HCT116 (cell line): Measurements from ENCODE around the gene POP4. TPM values are rescaled to one million over a fixed set of nuclear protein-coding genes. Genes with fewer than 3 reads are reported as not detected.

Source experiments
- ATAC-seq: fragments of 200-7000 bp; cut with Tn5 transposase; 2 replicates; pipeline ENCODE4 v1.9.1; 2020; ENCODE audit warnings: mild to moderate bottlenecking, moderate library complexity
- BruUV-seq: library from RNA; stranded (reverse); fragments of 400-500 nt; replicated peaks from 2 replicates; lab custom pipeline; 2021; lab: Mats Ljungman, UMichigan
- CTCF ChIA-PET: fragments of 300-600 bp; sonication (Branson Sonifier 250); formaldehyde crosslinking; loops from one replicate; lab custom pipeline; 2021; ENCODE audit warnings: antibody characterized with exemption; lab: Charles Lee
- POLR2A ChIA-PET: fragments of 300-600, 350-600 bp; sonication (Branson Sonifier 250); formaldehyde crosslinking; loops from one replicate; lab custom pipeline; 2021; ENCODE audit warnings: antibody characterized with exemption; lab: Charles Lee
- RAD21 ChIA-PET, 2 experiments: fragments of 300-600 bp; sonication (Branson Sonifier 250); formaldehyde crosslinking; loops; one replicate each; lab custom pipeline; 2023; ENCODE audit warnings: low total read pairs in 2 of 2; ENCODE audit not compliant: uncharacterized antibody in 2 of 2, unreplicated experiment in 2 of 2, low non-redundant PET in 1 of 2; lab: Charles Lee
- DNase-seq: peaks from one replicate; pipeline ENCODE4 v3.0.0-alpha.2; 2010; ENCODE audit warnings: low read depth, low spot score
- H2AFZ ChIP-seq: fragments of 200-600 bp; shearing (Covaris generic), sonication (generic); 2 replicates; pipeline ENCODE4 v1.6.1; 2017; ENCODE audit warnings: low read depth, mixed run types, mixed read lengths, antibody characterized with exemption, low read length; ENCODE audit not compliant: poor library complexity, severe bottlenecking
- H3K27ac ChIP-seq: 2 replicates; pipeline ENCODE4 v1.5.1; 2012; ENCODE audit warnings: low read depth, low read length
- H3K27me3 ChIP-seq: fragments of 200-600 bp; sonication (generic); 2 replicates; pipeline ENCODE4 v1.6.1; 2016; ENCODE audit warnings: mixed run types, low read length, mixed read lengths; ENCODE audit not compliant: insufficient read depth
- H3K36me3 ChIP-seq, 2 experiments: fragments of 200-500 bp in 1 of 2; fragments of 200-600 bp in 1 of 2; sonication (Bioruptor generic) in 1 of 2; sonication (generic) in 1 of 2; 2 replicates each; pipeline versions ENCODE4 v1.5.1 to v1.6.1; 2014 to 2016; ENCODE audit warnings: low read length in 2 of 2, inconsistent platforms in 1 of 2, mixed read lengths in 1 of 2, mixed run types in 1 of 2; ENCODE audit not compliant: insufficient read depth in 2 of 2, control insufficient read depth in 1 of 2
- H3K4me1 ChIP-seq, 2 experiments: fragments of 200-600 bp in 1 of 2; sonication (generic) in 1 of 2; 2 replicates each; pipeline versions ENCODE4 v1.5.1 to v1.6.1; 2012 to 2017; ENCODE audit warnings: low read length in 2 of 2, inconsistent platforms in 1 of 2, mild to moderate bottlenecking in 1 of 2, mixed read lengths in 1 of 2, mixed run types in 1 of 2, moderate library complexity in 1 of 2; ENCODE audit not compliant: insufficient read depth in 2 of 2, control insufficient read depth in 1 of 2
- H3K4me2 ChIP-seq: fragments of 200-600 bp; sonication (generic); 2 replicates; pipeline ENCODE4 v1.6.1; 2017; ENCODE audit warnings: mixed run types, low read length, mixed read lengths
- H3K4me3 ChIP-seq, 2 experiments: fragments of 200-600 bp in 1 of 2; sonication (generic) in 1 of 2; replicated peaks in 1 of 2; 2 replicates each; pipeline ENCODE4 v1.5.1; 2011 to 2016; ENCODE audit warnings: low read length in 2 of 2, control low read depth in 1 of 2, low read depth in 1 of 2, mild to moderate bottlenecking in 1 of 2, mixed read lengths in 1 of 2, mixed run types in 1 of 2
- H3K79me2 ChIP-seq: fragments of 200-600 bp; sonication (generic); 2 replicates; pipeline ENCODE4 v1.6.1; 2017; ENCODE audit warnings: mild to moderate bottlenecking, mixed run types, low read length, moderate library complexity, mixed read lengths; ENCODE audit not compliant: insufficient read depth
- H3K9ac ChIP-seq: fragments of 200-600 bp; sonication (generic); 2 replicates; pipeline ENCODE4 v1.6.1; 2016; ENCODE audit warnings: low read length, mixed read lengths
- H3K9me2 ChIP-seq: fragments of 200-600 bp; sonication (generic), shearing (Covaris generic); 2 replicates; pipeline ENCODE4 v1.6.1; 2017; ENCODE audit warnings: mixed run types, mild to moderate bottlenecking, moderate library complexity; ENCODE audit not compliant: insufficient read depth
- H3K9me3 ChIP-seq, 2 experiments: fragments of 200-500 bp in 1 of 2; fragments of 200-600 bp in 1 of 2; sonication (Bioruptor generic) in 1 of 2; sonication (generic) in 1 of 2; 2 replicates each; pipeline ENCODE4 v1.6.1; 2014 to 2017; ENCODE audit warnings: low read length in 2 of 2, mixed read lengths in 2 of 2, inconsistent platforms in 1 of 2, low read depth in 1 of 2, mild to moderate bottlenecking in 1 of 2, mixed run types in 1 of 2, moderate library complexity in 1 of 2; ENCODE audit not compliant: control insufficient read depth in 1 of 2, insufficient read depth in 1 of 2
- H4K20me1 ChIP-seq: fragments of 200-600 bp; sonication (generic), shearing (Covaris generic); 2 replicates; pipeline ENCODE4 v1.6.1; 2017; ENCODE audit warnings: mixed run types, mild to moderate bottlenecking, moderate library complexity; ENCODE audit not compliant: insufficient read depth
- FOSL1 ChIP-seq: IDR thresholded peaks from 2 replicates; pipeline ENCODE4 v1.6.1; 2012; ENCODE audit warnings: low read depth
- JUND ChIP-seq: IDR thresholded peaks from 2 replicates; pipeline ENCODE4 v1.6.1; 2012
- MAX ChIP-seq: IDR thresholded peaks from 2 replicates; pipeline ENCODE4 v1.6.1; 2012
- POLR2AphosphoS5 ChIP-seq: IDR thresholded peaks from 2 replicates; pipeline ENCODE4 v1.6.1; 2011; ENCODE audit warnings: mild to moderate bottlenecking, low read depth, low read length, moderate library complexity
- RAD21 ChIP-seq: IDR thresholded peaks from 2 replicates; pipeline ENCODE4 v1.6.1; 2012; ENCODE audit warnings: low read depth, mild to moderate bottlenecking
- SP1 ChIP-seq: IDR thresholded peaks from 2 replicates; pipeline ENCODE4 v1.6.1; 2012; ENCODE audit warnings: low read depth
- YY1 ChIP-seq: IDR thresholded peaks from 2 replicates; pipeline ENCODE4 v1.6.1; 2011; ENCODE audit warnings: low read length, low read depth, moderate library complexity, mild to moderate bottlenecking; ENCODE audit not compliant: insufficient replicate concordance; ENCODE audit errors: extremely low read depth
- intact Hi-C: fragments of 100-400 bp; cut with micrococcal nuclease; formaldehyde crosslinking; loops from 2 replicates; pipeline ENCODE4 v1.10.0; 2022
- total RNA-seq: library from RNA; stranded (reverse); gene quantifications from one replicate; pipeline ENCODE4 v1.2.1, GENCODE V29; 2021; ENCODE audit not compliant: unreplicated experiment
- TF ChIP-seq, protein P1 (sequence below): IDR thresholded peaks from 2 replicates; pipeline ENCODE4 v1.6.1; 2012

The POP4 gene
- total RNA-seq, 1 experiment from 2014 or later, result 61.2 TPM

- Histone ChIP-seq H4K20me1 (no peaks in the 10 kb centered on the region), H3K27ac (peak overlapping the region; percentile 24; the same call in 1 of the 2 replicates), H3K4me1 (peaks cover 29 to 43% of the 10 kb centered on the region in 2 experiments), H3K36me3 (no peaks in the 10 kb centered on the region), H2AFZ (no peak overlapping the region), H3K9ac (peak overlapping the region; percentile 32), H3K4me3 (no peak overlapping the region), H3K27me3 (no peaks in the 10 kb centered on the region)
- ATAC-seq (no peak), DNase-seq (no peak)
- RAD21 ChIA-PET, result interaction anchor here in 1 of 2 experiments (1.8 kb wide), 1 partner anchor 57 kb away, joined by 4 read pairs; the partner anchor contains the start of gene POP4
- POLR2A ChIA-PET, result no interaction called here
- no TSS peak for BruUV-seq
- peak; percentile 31; the same call in 1 of the 2 replicates for TF ChIP-seq POLR2AphosphoS5
- TF ChIP-seq, protein P1, sequence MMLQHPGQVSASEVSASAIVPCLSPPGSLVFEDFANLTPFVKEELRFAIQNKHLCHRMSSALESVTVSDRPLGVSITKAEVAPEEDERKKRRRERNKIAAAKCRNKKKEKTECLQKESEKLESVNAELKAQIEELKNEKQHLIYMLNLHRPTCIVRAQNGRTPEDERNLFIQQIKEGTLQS, result no peak
- TF ChIP-seq MAX, result peak; percentile 37; the same call in 1 of the 2 replicates
- TF ChIP-seq FOSL1, result peak; percentile 83
- TF ChIP-seq RAD21, result no peak
- TF ChIP-seq SP1, result peak; percentile 57
- TF ChIP-seq JUND, result peak; percentile 77
- no peak for TF ChIP-seq YY1
- TF ChIP-seq, all 23 proteins: peak for 5
- CTCF ChIA-PET, result interaction anchor here (1.1 to 1.3 kb wide), 2 partner anchors 9 to 52 kb away, joined by 3 to 5 read pairs; no protein-coding TSS in a partner anchor
- Histone ChIP-seq H3K79me2 (no peaks in the 10 kb centered on the region), H3K9me2 (no peaks in the 10 kb centered on the region), H3K9me3 (no peaks in the 10 kb centered on the region), H3K4me2 (peak overlapping the region; percentile 53)
- intact Hi-C loops, result no loop called here
Observed at GRCh38 chr19:29662604-29663404, 56.7 kb downstream of the POP4 start.
